Measurements from ENCODE around the gene RBMS1.

Gene RBMS1

DNA sequence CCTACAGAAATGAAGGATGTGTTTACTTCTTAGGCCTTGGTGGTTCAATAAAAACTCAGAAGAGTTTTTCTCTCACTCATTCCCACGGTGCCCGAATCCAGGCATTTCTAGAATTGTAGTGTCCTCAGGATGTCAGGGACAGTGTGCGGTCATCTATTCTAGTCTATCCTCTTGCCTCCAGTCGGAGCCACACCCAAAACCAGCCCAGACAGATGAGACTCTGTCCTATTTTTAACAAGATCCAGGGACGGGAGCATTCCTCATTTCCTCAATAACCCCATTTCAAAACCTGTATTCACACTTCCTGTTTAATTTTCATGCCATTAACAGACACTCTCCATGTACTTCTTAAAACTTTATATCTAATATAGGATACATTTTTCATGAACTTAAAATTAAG lies 11.6 kb upstream of the RBMS1 start:
- TF ChIP-seq, protein P1, sequence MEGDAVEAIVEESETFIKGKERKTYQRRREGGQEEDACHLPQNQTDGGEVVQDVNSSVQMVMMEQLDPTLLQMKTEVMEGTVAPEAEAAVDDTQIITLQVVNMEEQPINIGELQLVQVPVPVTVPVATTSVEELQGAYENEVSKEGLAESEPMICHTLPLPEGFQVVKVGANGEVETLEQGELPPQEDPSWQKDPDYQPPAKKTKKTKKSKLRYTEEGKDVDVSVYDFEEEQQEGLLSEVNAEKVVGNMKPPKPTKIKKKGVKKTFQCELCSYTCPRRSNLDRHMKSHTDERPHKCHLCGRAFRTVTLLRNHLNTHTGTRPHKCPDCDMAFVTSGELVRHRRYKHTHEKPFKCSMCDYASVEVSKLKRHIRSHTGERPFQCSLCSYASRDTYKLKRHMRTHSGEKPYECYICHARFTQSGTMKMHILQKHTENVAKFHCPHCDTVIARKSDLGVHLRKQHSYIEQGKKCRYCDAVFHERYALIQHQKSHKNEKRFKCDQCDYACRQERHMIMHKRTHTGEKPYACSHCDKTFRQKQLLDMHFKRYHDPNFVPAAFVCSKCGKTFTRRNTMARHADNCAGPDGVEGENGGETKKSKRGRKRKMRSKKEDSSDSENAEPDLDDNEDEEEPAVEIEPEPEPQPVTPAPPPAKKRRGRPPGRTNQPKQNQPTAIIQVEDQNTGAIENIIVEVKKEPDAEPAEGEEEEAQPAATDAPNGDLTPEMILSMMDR (IDR thresholded peaks at IDR 0.05; ENCODE audit: control insufficient read depth, extremely low read depth, insufficient read depth): no peak
- no peak for DNase-seq (ENCODE audit: low read depth)
- no peak overlapping the region for H3K4me3 ChIP-seq (ENCODE audit: low read depth, low read length)

DNA sequence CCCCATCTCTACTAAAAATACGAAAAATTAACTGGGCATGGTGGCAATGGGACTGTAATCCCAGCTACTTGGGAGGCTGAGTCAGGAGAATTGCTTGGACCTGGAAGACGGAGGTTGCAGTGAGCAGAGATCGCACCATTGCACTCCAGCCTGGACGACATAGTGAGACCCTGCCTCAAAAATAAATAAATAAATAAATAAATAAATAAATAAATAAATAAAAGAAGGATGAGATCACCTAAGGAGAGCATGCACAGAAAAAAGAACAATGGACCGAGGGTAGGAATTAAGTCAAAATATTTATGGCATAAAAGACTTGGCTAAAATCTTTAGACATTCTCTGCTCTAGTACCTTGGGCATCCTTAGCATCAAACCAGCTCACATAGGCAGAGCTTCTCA lies 8.9 kb upstream of the RBMS1 start:
- H3K4me3 ChIP-seq (ENCODE audit: low read depth, low read length): no peak overlapping the region
- TF ChIP-seq, protein P1 (IDR thresholded peaks at IDR 0.05; ENCODE audit: control insufficient read depth, extremely low read depth, insufficient read depth): no peak
- no peak for DNase-seq (ENCODE audit: low read depth)

DNA sequence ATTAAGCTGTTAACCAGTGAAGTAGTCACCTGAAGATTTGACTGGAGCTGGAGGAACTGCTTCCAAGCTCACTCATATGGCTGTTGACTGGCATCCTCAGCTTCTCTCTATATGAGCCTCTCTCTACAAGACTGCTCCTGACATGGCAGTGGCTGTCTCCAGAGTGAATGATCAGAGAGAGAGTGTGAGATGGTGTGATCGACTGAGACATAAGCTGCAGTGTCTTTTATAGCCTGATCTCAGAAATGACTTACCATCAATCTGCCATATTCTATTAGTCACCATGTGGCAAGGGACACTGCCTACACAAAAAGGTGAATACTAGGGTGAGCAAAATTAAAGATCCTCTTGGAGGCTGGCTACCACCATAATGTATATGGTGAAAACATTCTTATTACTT lies 7.8 kb upstream of the RBMS1 start:
- no peak overlapping the region for H3K4me3 ChIP-seq (ENCODE audit: low read depth, low read length)
- DNase-seq (ENCODE audit: low read depth): no peak
- TF ChIP-seq, protein P1 (IDR thresholded peaks at IDR 0.05; ENCODE audit: control insufficient read depth, extremely low read depth, insufficient read depth): no peak

DNA sequence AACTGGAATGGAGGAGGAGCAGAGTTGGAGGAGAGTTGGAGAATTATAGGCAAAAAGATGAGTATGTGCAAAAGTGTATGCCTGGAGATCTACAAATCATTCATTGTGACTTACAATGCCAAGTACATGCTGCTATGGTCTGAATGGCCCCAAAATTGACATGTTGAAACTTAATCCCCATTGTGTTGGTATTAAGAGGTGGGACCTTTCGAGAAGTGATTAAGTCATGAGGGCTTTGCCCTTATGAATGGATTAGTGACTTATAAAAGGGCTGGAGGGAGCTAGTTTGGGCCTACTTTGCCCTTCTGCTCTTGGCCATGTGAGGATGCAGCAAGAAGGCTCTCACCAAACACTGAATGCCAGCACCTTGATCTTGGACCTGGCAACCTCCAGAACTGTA lies 6.3 kb upstream of the RBMS1 start:
- no peak for DNase-seq (ENCODE audit: low read depth)
- TF ChIP-seq, protein P1 (IDR thresholded peaks at IDR 0.05; ENCODE audit: control insufficient read depth, extremely low read depth, insufficient read depth): no peak

DNA sequence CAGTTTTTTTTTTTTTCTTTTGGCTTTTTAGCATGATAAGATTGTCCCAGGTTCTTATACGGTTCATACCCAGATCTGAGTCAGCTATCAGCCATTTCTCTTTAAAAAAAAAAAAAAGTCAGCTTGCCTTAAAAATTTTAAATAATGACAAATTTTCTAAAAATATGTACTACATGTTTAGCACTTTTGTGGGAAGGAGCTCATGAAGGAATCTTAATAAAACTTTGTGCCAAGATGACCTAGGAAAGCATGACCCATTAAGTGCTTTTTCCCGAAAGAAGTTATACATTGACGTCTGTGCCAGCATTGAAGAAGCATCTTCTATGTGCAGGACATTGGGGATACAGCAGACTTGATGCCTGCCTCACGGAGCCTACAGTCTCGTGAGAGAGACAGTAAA lies 4.5 kb upstream of the RBMS1 start:
- no peak overlapping the region for H3K4me3 ChIP-seq (ENCODE audit: low read depth, low read length)
- TF ChIP-seq, protein P1 (IDR thresholded peaks at IDR 0.05; ENCODE audit: control insufficient read depth, extremely low read depth, insufficient read depth): no peak
- no peak for DNase-seq (ENCODE audit: low read depth)

More for the DNA sequence above, 6.3 kb upstream of the RBMS1 start:
- no peak overlapping the region for H3K4me3 ChIP-seq (ENCODE audit: low read depth, low read length)

DNA sequence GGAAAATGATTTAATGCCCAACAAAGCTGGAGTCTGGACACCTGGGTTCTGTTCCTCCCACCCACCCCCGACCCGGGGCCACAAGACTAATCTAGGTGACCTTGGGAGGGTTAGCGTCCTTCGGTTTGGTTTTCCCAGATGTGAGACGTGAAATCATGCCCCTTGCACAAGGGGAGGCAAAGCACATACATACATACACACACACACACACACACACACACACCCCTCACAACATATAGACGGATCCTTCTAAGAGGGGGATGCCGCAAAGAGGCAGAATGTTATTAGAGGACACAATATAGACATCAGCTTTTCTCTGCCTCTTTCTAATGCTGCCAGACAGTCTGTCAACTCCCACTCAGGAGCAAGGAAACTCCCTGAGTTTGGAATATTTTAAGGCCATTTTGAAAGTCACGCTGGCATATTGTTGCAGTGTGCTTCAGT lies 616 bp upstream of the RBMS1 start:
- no peak for DNase-seq (ENCODE audit: low read depth)

More for the DNA sequence above, 616 bp upstream of the RBMS1 start:
- H3K4me3 ChIP-seq (ENCODE audit: low read depth, low read length): no peak overlapping the region
- TF ChIP-seq, protein P1 (IDR thresholded peaks at IDR 0.05; ENCODE audit: control insufficient read depth, extremely low read depth, insufficient read depth): no peak

Data from LNCaP clone FGC (cell line).